Measurements from ENCODE around the gene GPC6.

GPC6 gene

GRCh38 chr13:93413972-93414717 is 187.5 kb downstream of the GPC6 start:
- DNase-seq (ENCODE audit: low read depth, low spot score) = peak; percentile 26
- no peak for TF ChIP-seq CTCF (IDR thresholded peaks at IDR 0.05; ENCODE audit: low read depth, low read length)
- in situ Hi-C loops (cut with HindIII; ENCODE audit: low sequenced_read_pairs) = no loop called here
- no peak overlapping the region for H3K4me3 ChIP-seq (ENCODE audit: low read depth, low read length)

- TF ChIP-seq CTCF (IDR thresholded peaks at IDR 0.05; ENCODE audit: low read depth, low read length) = no peak
- DNase-seq (ENCODE audit: low read depth, low spot score) = peak; percentile 61
- no peak overlapping the region for H3K4me3 ChIP-seq (ENCODE audit: low read depth, low read length)
- in situ Hi-C loops (cut with HindIII; ENCODE audit: low sequenced_read_pairs) = no loop called here
Measured at GRCh38 chr13:93416736-93417355, 190.2 kb downstream of the GPC6 start.

GRCh38 chr13:93418398-93418797 is 191.8 kb downstream of the GPC6 start:
- no peak overlapping the region for H3K4me3 ChIP-seq (ENCODE audit: low read depth, low read length)
- DNase-seq (ENCODE audit: low read depth, low spot score) = no peak
- TF ChIP-seq CTCF (IDR thresholded peaks at IDR 0.05; ENCODE audit: low read depth, low read length) = no peak
- in situ Hi-C loops (cut with HindIII; ENCODE audit: low sequenced_read_pairs) = no loop called here

GRCh38 chr13:93420206-93420605 is 193.6 kb downstream of the GPC6 start:
- in situ Hi-C loops (cut with HindIII; ENCODE audit: low sequenced_read_pairs) = no loop called here
- no peak for TF ChIP-seq CTCF (IDR thresholded peaks at IDR 0.05; ENCODE audit: low read depth, low read length)
- no peak overlapping the region for H3K4me3 ChIP-seq (ENCODE audit: low read depth, low read length)
- no peak for DNase-seq (ENCODE audit: low read depth, low spot score)

- DNase-seq (ENCODE audit: low read depth, low spot score) = no peak
- no peak for TF ChIP-seq CTCF (IDR thresholded peaks at IDR 0.05; ENCODE audit: low read depth, low read length)
- in situ Hi-C loops (cut with HindIII; ENCODE audit: low sequenced_read_pairs) = no loop called here
- no peak overlapping the region for H3K4me3 ChIP-seq (ENCODE audit: low read depth, low read length)
Measured at GRCh38 chr13:93420887-93421286, 194.3 kb downstream of the GPC6 start.

- no peak overlapping the region for H3K4me3 ChIP-seq (ENCODE audit: low read depth, low read length)
- no peak for DNase-seq (ENCODE audit: low read depth, low spot score)
- in situ Hi-C loops (cut with HindIII; ENCODE audit: low sequenced_read_pairs) = no loop called here
Measured at GRCh38 chr13:93422980-93423543, 196.5 kb downstream of the GPC6 start.

More at GRCh38 chr13:93422980-93423543, 196.5 kb downstream of the GPC6 start:
- TF ChIP-seq CTCF (IDR thresholded peaks at IDR 0.05; ENCODE audit: low read depth, low read length) = no peak
